Left lung (tissue), 10 donors: ENCODE data around the gene TBC1D9. TPM values are rescaled to one million over a fixed set of nuclear protein-coding genes. Genes with fewer than 3 reads are reported as not detected.
A peak's percentile ranks its signal among the peaks of the same experiment; 100 is the strongest.
"Not testable (repeated sequence)": the region's sequence is repeated elsewhere in the genome, so short reads cannot be mapped to it uniquely, and the experiment has no call there.

Source experiments
- ATAC-seq: fragments of 200-7000 bp; cut with Tn5 transposase; one replicate; pipeline ENCODE4 v1.9.1; 2020; ENCODE audit warnings: moderate library complexity
- DNase-seq, 4 donors: peaks; one replicate each; pipeline ENCODE4 v3.0.0-alpha.2; 2013 to 2020
- H3K27ac ChIP-seq, 2 donors: fragments of 200-600 bp; sonication (generic) in 1 of 2; one replicate each; pipeline versions ENCODE4 v1.5.0 to v1.8.0; 2020 to 2021
- H3K27me3 ChIP-seq, 2 donors: fragments of 200-600 bp; sonication (generic) in 1 of 2; one replicate each; pipeline versions ENCODE4 v1.5.0 to v1.8.0; 2020 to 2021
- H3K36me3 ChIP-seq, 2 donors: fragments of 200-600 bp; sonication (generic) in 1 of 2; one replicate each; pipeline versions ENCODE4 v1.5.0 to v1.8.0; 2020 to 2021
- H3K4me1 ChIP-seq, 2 donors: fragments of 200-600 bp; one replicate each; pipeline ENCODE4 v1.8.0; 2021
- H3K4me3 ChIP-seq, 2 donors: fragments of 200-600 bp; sonication (generic) in 1 of 2; one replicate each; pipeline versions ENCODE4 v1.5.0 to v1.8.0; 2020 to 2021; ENCODE audit warnings: mild to moderate bottlenecking in 1 of 2
- H3K9me3 ChIP-seq, 2 donors: fragments of 200-600 bp; sonication (generic) in 1 of 2; one replicate each; pipeline versions ENCODE4 v1.5.0 to v1.8.0; 2020 to 2021
- intact Hi-C, 2 donors: fragments of 100-400 bp; cut with DNase I; formaldehyde crosslinking; loops; one replicate each; pipeline versions ENCODE4 v1.11.2 to v1.14.2; 2022
- polyA plus RNA-seq, 6 donors: library from polyadenylated mRNA; unstranded; fragments of 120-200 nt; gene quantifications; one replicate each; pipeline ENCODE4 v1.2.1, GENCODE V29; 2013; ENCODE audit not compliant: insufficient read length in 6 of 6
- total RNA-seq, 2 donors: library from RNA; stranded (reverse); fragmentation: NEBNext Ultra II Directional; extraction: Animal tissue kit (Norgen Biotek cat#: 25700); gene quantifications; one replicate each; pipeline ENCODE4 v1.2.1, GENCODE V29; 2021
- TF ChIP-seq, protein P1 (sequence below), 2 donors: fragments of 200-600 bp; sonication (generic) in 1 of 2; IDR thresholded peaks; one replicate each; pipeline versions ENCODE4 v1.5.0 to v1.8.0; 2021; ENCODE audit warnings: antibody characterized with exemption in 2 of 2
- donor health status: DM: no; HTN: yes; CAD: no.
- donor health status: DM: no; HTN: no; CAD: no.

Gene TBC1D9
- total and polyA plus RNA-seq, 8 donors: 27.7 to 35.7 (median 32.3) TPM

GRCh38 chr4:140799686-140800225, 43.6 kb upstream of the TBC1D9 start:
- Histone ChIP-seq H3K4me1 (no peaks in the 10 kb centered on the region), H3K4me3 (no peak overlapping the region), H3K27me3 (no peaks in the 10 kb centered on the region), H3K9me3 (no peaks in the 10 kb centered on the region), H3K36me3 (no peaks in the 10 kb centered on the region), H3K27ac (no peak overlapping the region)
- ATAC-seq (no peak), DNase-seq (no peak)
- TF ChIP-seq, protein P1, sequence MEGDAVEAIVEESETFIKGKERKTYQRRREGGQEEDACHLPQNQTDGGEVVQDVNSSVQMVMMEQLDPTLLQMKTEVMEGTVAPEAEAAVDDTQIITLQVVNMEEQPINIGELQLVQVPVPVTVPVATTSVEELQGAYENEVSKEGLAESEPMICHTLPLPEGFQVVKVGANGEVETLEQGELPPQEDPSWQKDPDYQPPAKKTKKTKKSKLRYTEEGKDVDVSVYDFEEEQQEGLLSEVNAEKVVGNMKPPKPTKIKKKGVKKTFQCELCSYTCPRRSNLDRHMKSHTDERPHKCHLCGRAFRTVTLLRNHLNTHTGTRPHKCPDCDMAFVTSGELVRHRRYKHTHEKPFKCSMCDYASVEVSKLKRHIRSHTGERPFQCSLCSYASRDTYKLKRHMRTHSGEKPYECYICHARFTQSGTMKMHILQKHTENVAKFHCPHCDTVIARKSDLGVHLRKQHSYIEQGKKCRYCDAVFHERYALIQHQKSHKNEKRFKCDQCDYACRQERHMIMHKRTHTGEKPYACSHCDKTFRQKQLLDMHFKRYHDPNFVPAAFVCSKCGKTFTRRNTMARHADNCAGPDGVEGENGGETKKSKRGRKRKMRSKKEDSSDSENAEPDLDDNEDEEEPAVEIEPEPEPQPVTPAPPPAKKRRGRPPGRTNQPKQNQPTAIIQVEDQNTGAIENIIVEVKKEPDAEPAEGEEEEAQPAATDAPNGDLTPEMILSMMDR (IDR thresholded peaks at IDR 0.05): no peak
- intact Hi-C loops: no loop called here

DNA sequence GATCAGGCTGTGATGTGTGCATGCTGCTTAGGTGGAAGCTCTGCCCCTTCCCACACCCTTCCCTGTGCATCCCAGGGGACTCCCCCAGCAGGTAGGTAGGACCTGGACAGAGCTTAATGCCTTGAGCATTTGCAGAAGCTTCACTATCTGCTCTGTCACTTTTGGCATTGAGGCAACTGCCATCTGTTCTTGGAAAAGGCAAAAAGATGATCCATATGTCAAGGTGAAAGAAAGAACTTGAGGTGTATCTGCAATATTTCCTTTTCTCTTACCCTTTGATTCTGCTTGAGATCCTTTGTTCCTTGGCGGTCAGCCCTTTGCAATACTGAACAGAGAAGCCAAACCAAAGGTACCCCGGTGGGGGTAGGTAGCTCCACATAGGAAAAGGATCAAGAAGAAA, 37.1 kb upstream of the TBC1D9 start:
- TF ChIP-seq, protein P1 (IDR thresholded peaks at IDR 0.05): no peak
- DNase-seq: no peak
- Histone ChIP-seq H3K4me1 (no peaks in the 10 kb centered on the region), H3K27me3 (no peaks in the 10 kb centered on the region), H3K36me3 (no peaks in the 10 kb centered on the region), H3K9me3 (peaks cover 0 to 2% of the 10 kb centered on the region in 2 donors), H3K4me3 (no peak overlapping the region), H3K27ac (no peak overlapping the region)
- intact Hi-C loops: no loop called here
- no peak for ATAC-seq

GRCh38 chr4:140790765-140791164, 34.6 kb upstream of the TBC1D9 start:
- Histone ChIP-seq H3K9me3 (peaks cover 0 to 4% of the 10 kb centered on the region in 2 donors), H3K27me3 (no peaks in the 10 kb centered on the region), H3K36me3 (no peaks in the 10 kb centered on the region), H3K4me1 (no peaks in the 10 kb centered on the region), H3K4me3 (no peak overlapping the region), H3K27ac (peak overlapping the region; percentile 1 to 70)
- intact Hi-C loops: no loop called here
- peak in 1 of 4 donors; percentile 70 for DNase-seq
- TF ChIP-seq, protein P1 (IDR thresholded peaks at IDR 0.05): no peak
- ATAC-seq: peak; percentile 91

GRCh38 chr4:140790171-140790570, 34.0 kb upstream of the TBC1D9 start:
- peak overlapping the region; percentile 1 to 70 for H3K27ac ChIP-seq
- H3K27me3 ChIP-seq: no peaks in the 10 kb centered on the region
- H3K4me3 ChIP-seq: no peak overlapping the region
- TF ChIP-seq, protein P1 (IDR thresholded peaks at IDR 0.05): no peak
- DNase-seq (peak in 1 of 4 donors; percentile 19), ATAC-seq (peak; percentile 61)
- no peaks in the 10 kb centered on the region for H3K36me3 ChIP-seq
- no peaks in the 10 kb centered on the region for H3K4me1 ChIP-seq
- intact Hi-C loops: no loop called here
- H3K9me3 ChIP-seq: peaks cover 0 to 4% of the 10 kb centered on the region in 2 donors

GRCh38 chr4:140789759-140790158, 33.6 kb upstream of the TBC1D9 start:
- peak; percentile 77 for ATAC-seq
- Histone ChIP-seq H3K4me1 (no peaks in the 10 kb centered on the region), H3K36me3 (no peaks in the 10 kb centered on the region), H3K27me3 (no peaks in the 10 kb centered on the region), H3K9me3 (peaks cover 0 to 4% of the 10 kb centered on the region in 2 donors), H3K27ac (peak overlapping the region; percentile 1 to 70), H3K4me3 (no peak overlapping the region)
- TF ChIP-seq, protein P1 (IDR thresholded peaks at IDR 0.05): no peak
- intact Hi-C loops: no loop called here
- peak in 1 of 4 donors; percentile 29 for DNase-seq

DNA sequence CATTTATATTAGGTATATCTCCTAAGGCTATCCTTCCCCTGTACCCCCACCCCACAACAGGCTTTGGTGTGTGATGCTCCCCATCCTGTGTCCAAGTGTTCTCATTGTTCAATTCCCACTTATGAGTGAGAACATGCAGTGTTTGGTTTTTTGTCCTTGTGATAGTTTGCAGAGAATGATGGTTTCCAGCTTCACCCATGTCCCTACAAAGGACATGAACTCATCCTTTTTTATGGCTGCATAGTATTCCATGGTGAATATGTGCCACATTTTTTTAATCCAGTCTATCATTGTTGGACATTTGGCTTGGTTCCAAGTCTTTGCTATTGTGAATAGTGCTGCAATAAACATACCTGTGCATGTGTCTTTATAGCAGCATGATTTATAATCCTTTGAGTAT, 26.6 kb upstream of the TBC1D9 start:
- DNase-seq, H3K27ac ChIP-seq, H3K4me1 ChIP-seq, H3K4me3 ChIP-seq, H3K36me3 ChIP-seq, H3K9me3 ChIP-seq, H3K27me3 ChIP-seq, ATAC-seq, intact Hi-C loops: not testable (repeated sequence)
